ENCODE results near the gene ZNF653. TPM values are rescaled to one million over a fixed set of nuclear protein-coding genes. Genes with fewer than 3 reads are reported as not detected.
"Not testable (repeated sequence)": the region's sequence is repeated elsewhere in the genome, so short reads cannot be mapped to it uniquely, and the experiment has no call there.

The ZNF653 gene
- total and polyA plus RNA-seq, 2 donors (not counting 3 experiments of a cell fraction or from before 2014, with no cell fraction given) = 7.0 to 8.7 TPM

GRCh38 chr19:11460207-11460606 lies 45.4 kb downstream of the ZNF653 start:
- dilution Hi-C loops (cut with MboI; ENCODE audit: extremely low pct_ligation_motif_present, low sequenced_read_pairs) = no loop called here
- CTCF ChIA-PET = no interaction called here
- no TSS peak for BruUV-seq (replicated peaks)

GRCh38 chr19:11458912-11459311 lies 46.7 kb downstream of the ZNF653 start:
- dilution Hi-C loops (cut with MboI; ENCODE audit: extremely low pct_ligation_motif_present, low sequenced_read_pairs) = not testable (repeated sequence)

More at GRCh38 chr19:11460207-11460606, 45.4 kb downstream of the ZNF653 start:
- H3K79me2 ChIP-seq (ENCODE audit: control insufficient read depth, insufficient read depth, low read length) = no peaks in the 10 kb centered on the region
- H4K20me1 ChIP-seq (replicated peaks; ENCODE audit: control insufficient read depth, extremely low read depth, insufficient read depth, low read length) = no peaks in the 10 kb centered on the region
- intact Hi-C loops (cut with micrococcal nuclease) = no loop called here
- no peak overlapping the region for H3K9ac ChIP-seq (replicated peaks; ENCODE audit: extremely low read depth, insufficient read depth, low read length)
- no peak for TF ChIP-seq FOS (IDR thresholded peaks at IDR 0.05; ENCODE audit: borderline replicate concordance, insufficient read depth, low read length)
- TF ChIP-seq EZH2 (IDR thresholded peaks at IDR 0.05; ENCODE audit: borderline replicate concordance, low read depth, low read length, severe bottlenecking) = no peak
- TF ChIP-seq POLR2AphosphoS5 (IDR thresholded peaks at IDR 0.05; ENCODE audit: insufficient read depth, low read depth, low read length) = no peak
- TF ChIP-seq GATA2 (IDR thresholded peaks at IDR 0.05; ENCODE audit: insufficient read depth, insufficient read length, low read depth, low read length) = no peak
- TF ChIP-seq, protein P1, sequence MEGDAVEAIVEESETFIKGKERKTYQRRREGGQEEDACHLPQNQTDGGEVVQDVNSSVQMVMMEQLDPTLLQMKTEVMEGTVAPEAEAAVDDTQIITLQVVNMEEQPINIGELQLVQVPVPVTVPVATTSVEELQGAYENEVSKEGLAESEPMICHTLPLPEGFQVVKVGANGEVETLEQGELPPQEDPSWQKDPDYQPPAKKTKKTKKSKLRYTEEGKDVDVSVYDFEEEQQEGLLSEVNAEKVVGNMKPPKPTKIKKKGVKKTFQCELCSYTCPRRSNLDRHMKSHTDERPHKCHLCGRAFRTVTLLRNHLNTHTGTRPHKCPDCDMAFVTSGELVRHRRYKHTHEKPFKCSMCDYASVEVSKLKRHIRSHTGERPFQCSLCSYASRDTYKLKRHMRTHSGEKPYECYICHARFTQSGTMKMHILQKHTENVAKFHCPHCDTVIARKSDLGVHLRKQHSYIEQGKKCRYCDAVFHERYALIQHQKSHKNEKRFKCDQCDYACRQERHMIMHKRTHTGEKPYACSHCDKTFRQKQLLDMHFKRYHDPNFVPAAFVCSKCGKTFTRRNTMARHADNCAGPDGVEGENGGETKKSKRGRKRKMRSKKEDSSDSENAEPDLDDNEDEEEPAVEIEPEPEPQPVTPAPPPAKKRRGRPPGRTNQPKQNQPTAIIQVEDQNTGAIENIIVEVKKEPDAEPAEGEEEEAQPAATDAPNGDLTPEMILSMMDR (IDR thresholded peaks at IDR 0.05; ENCODE audit: extremely low read depth in 1 of 2, insufficient read depth in 1 of 2, low read depth in 1 of 2, low read length in 2 of 2) = peak in 1 of 2 donors; percentile 22
- no peak overlapping the region for H3K4me3 ChIP-seq (replicated peaks in 1 of 3; ENCODE audit: insufficient read depth in 1 of 3, low read depth in 1 of 3, low read length in 3 of 3)
- no peak overlapping the region for H3K27ac ChIP-seq (ENCODE audit: insufficient read depth, low read depth, low read length)
- no peak overlapping the region for H2AFZ ChIP-seq (ENCODE audit: low read depth, low read length)
- H3K4me1 ChIP-seq (ENCODE audit: control insufficient read depth, extremely low read depth, insufficient read depth, low read length) = no peaks in the 10 kb centered on the region
- no peak for FAIRE-seq
- H3K9me1 ChIP-seq (replicated peaks; ENCODE audit: control insufficient read depth, extremely low read depth, insufficient read depth, low read length) = no peaks in the 10 kb centered on the region
- DNase-seq (ENCODE audit: low read depth, low spot score) = no peak
- H3K27me3 ChIP-seq (ENCODE audit: control insufficient read depth in 2 of 2, insufficient read depth in 2 of 2, low read length in 2 of 2) = no peaks in the 10 kb centered on the region
- no peaks in the 10 kb centered on the region for H3K9me3 ChIP-seq (replicated peaks; ENCODE audit: control insufficient read depth, insufficient read depth, low read length)
- H3K36me3 ChIP-seq (ENCODE audit: control insufficient read depth in 2 of 2, extremely low read depth in 1 of 2, insufficient read depth in 2 of 2, low read length in 2 of 2) = no peaks in the 10 kb centered on the region
- POLR2A ChIA-PET = no interaction called here
- H3K4me2 ChIP-seq (ENCODE audit: insufficient read depth, low read length) = no peak overlapping the region

More at GRCh38 chr19:11458912-11459311, 46.7 kb downstream of the ZNF653 start:
- H3K4me3 ChIP-seq (replicated peaks in 1 of 3; ENCODE audit: insufficient read depth in 1 of 3, low read depth in 1 of 3, low read length in 3 of 3); H3K9me1 ChIP-seq (replicated peaks; ENCODE audit: control insufficient read depth, extremely low read depth, insufficient read depth, low read length); BruUV-seq (replicated peaks); H3K79me2 ChIP-seq (ENCODE audit: control insufficient read depth, insufficient read depth, low read length); H3K27me3 ChIP-seq (ENCODE audit: control insufficient read depth in 2 of 2, insufficient read depth in 2 of 2, low read length in 2 of 2); H2AFZ ChIP-seq (ENCODE audit: low read depth, low read length); intact Hi-C loops (cut with micrococcal nuclease); H4K20me1 ChIP-seq (replicated peaks; ENCODE audit: control insufficient read depth, extremely low read depth, insufficient read depth, low read length); H3K9me3 ChIP-seq (replicated peaks; ENCODE audit: control insufficient read depth, insufficient read depth, low read length); H3K27ac ChIP-seq (ENCODE audit: insufficient read depth, low read depth, low read length); DNase-seq (ENCODE audit: low read depth, low spot score); POLR2A ChIA-PET; H3K4me1 ChIP-seq (ENCODE audit: control insufficient read depth, extremely low read depth, insufficient read depth, low read length); H3K4me2 ChIP-seq (ENCODE audit: insufficient read depth, low read length); H3K36me3 ChIP-seq (ENCODE audit: control insufficient read depth in 2 of 2, extremely low read depth in 1 of 2, insufficient read depth in 2 of 2, low read length in 2 of 2); FAIRE-seq; H3K9ac ChIP-seq (replicated peaks; ENCODE audit: extremely low read depth, insufficient read depth, low read length): not testable (repeated sequence)
- CTCF ChIA-PET = interaction anchor here (0.6 to 1.6 kb wide), 3 partner anchors 24 to 53 kb away, joined by 3 to 8 read pairs (median 3); no protein-coding TSS in a partner anchor
